B cell (primary cell): ENCODE data around the gene THAP9. TPM values are rescaled to one million over a fixed set of nuclear protein-coding genes. Genes with fewer than 3 reads are reported as not detected.

Experiments used
- ATAC-seq: fragments of 200-7000 bp; cut with Tn5 transposase; one replicate; pipeline ENCODE4 v1.10.0; 2021; ENCODE audit warnings: low read depth, mild to moderate bottlenecking, moderate number of reproducible peaks, moderate library complexity
- CTCF ChIA-PET: fragments of 350-600 bp; sonication (Branson Sonifier 250); formaldehyde crosslinking; loops from one replicate; lab custom pipeline; 2021; ENCODE audit warnings: antibody characterized with exemption, inconsistent platforms; lab: Charles Lee
- POLR2A ChIA-PET: fragments of 350-600 bp; sonication (Branson Sonifier 250); formaldehyde crosslinking; loops from one replicate; lab custom pipeline; 2021; ENCODE audit warnings: antibody characterized with exemption; lab: Charles Lee
- DNase-seq: peaks from one replicate; pipeline ENCODE4 v3.0.0; 2013
- H2AFZ ChIP-seq: 2 replicates; pipeline ENCODE4 v1.6.1; 2012; ENCODE audit warnings: mild to moderate bottlenecking, low read depth, low read length; ENCODE audit not compliant: insufficient read depth, poor library complexity, severe bottlenecking
- H3K27ac ChIP-seq, 2 donors: 1 replicate in 1 of 2; 2 replicates in 1 of 2; pipeline ENCODE4 v1.5.1; 2012 to 2013; ENCODE audit warnings: low read length in 2 of 2, mild to moderate bottlenecking in 2 of 2, moderate library complexity in 1 of 2
- H3K27me3 ChIP-seq, 4 experiments: fragments of 200-600 bp in 1 of 4; sonication (generic) in 1 of 4; replicated peaks in 1 of 4; 1 replicate in 2 of 4; 2 replicates in 2 of 4; pipeline versions ENCODE4 v1.6.1 to v1.7.0; 2013 to 2016; ENCODE audit warnings: low read length in 3 of 4, mild to moderate bottlenecking in 2 of 4, mixed read lengths in 1 of 4, moderate library complexity in 1 of 4; ENCODE audit not compliant: insufficient read depth in 4 of 4, control insufficient read depth in 3 of 4; ENCODE audit errors: control extremely low read depth in 1 of 4
- H3K36me3 ChIP-seq, 2 experiments: replicated peaks in 1 of 2; 1 replicate in 1 of 2; 2 replicates in 1 of 2; pipeline versions ENCODE4 v1.6.1 to v1.7.1; 2013; ENCODE audit warnings: low read length in 1 of 2; ENCODE audit not compliant: insufficient read depth in 2 of 2, control insufficient read depth in 1 of 2; ENCODE audit errors: control extremely low read depth in 1 of 2, extremely low read depth in 1 of 2
- H3K4me1 ChIP-seq, 2 donors: fragments of 200-600 bp in 1 of 2; sonication (generic) in 1 of 2; 1 replicate in 1 of 2; 2 replicates in 1 of 2; pipeline versions ENCODE4 v1.5.1 to v1.6.1; 2013 to 2017; ENCODE audit warnings: low read length in 2 of 2; ENCODE audit not compliant: control insufficient read depth in 2 of 2, insufficient read depth in 2 of 2
- H3K4me2 ChIP-seq: replicated peaks from 2 replicates; pipeline ENCODE3; 2012; ENCODE audit warnings: mild to moderate bottlenecking, low read depth, low read length; ENCODE audit not compliant: poor library complexity, severe bottlenecking
- H3K4me3 ChIP-seq, 5 experiments: fragments of 200-600 bp in 1 of 5; sonication (generic) in 1 of 5; 1 replicate in 3 of 5; 2 replicates in 2 of 5; pipeline versions ENCODE4 v1.5.1 to v1.7.0; 2011 to 2016; ENCODE audit warnings: low read length in 4 of 5, mild to moderate bottlenecking in 4 of 5, low read depth in 2 of 5, control low read depth in 1 of 5, moderate library complexity in 1 of 5; ENCODE audit not compliant: insufficient read depth in 1 of 5; ENCODE audit errors: control extremely low read depth in 1 of 5, extremely low read depth in 1 of 5
- H3K79me2 ChIP-seq: fragments of 200-600 bp; sonication (generic); one replicate; pipeline ENCODE4 v1.6.0; 2016; ENCODE audit warnings: low read length; ENCODE audit not compliant: control insufficient read depth, insufficient read depth
- H3K9ac ChIP-seq: fragments of 200-600 bp; sonication (generic); 2 replicates; pipeline ENCODE4 v1.6.1; 2017; ENCODE audit warnings: mild to moderate bottlenecking, low read length, moderate library complexity
- H3K9me3 ChIP-seq, 3 donors: one replicate each; pipeline versions ENCODE4 v1.6.1 to v1.7.1; 2013; ENCODE audit warnings: low read length in 2 of 3; ENCODE audit not compliant: control insufficient read depth in 2 of 3, insufficient read depth in 1 of 3; ENCODE audit errors: control extremely low read depth in 1 of 3
- H4K20me1 ChIP-seq: 2 replicates; pipeline ENCODE4 v1.6.0; 2012; ENCODE audit warnings: mild to moderate bottlenecking, low read length; ENCODE audit not compliant: insufficient read depth, control insufficient read depth, poor library complexity, severe bottlenecking
- H3K27ac Mint-ChIP-seq: one replicate; pipeline ENCODE4 v1.8.0; 2021; ENCODE audit warnings: mixed read lengths
- H3K27me3 Mint-ChIP-seq: one replicate; pipeline ENCODE4 v1.8.0; 2021; ENCODE audit warnings: mixed read lengths
- H3K4me1 Mint-ChIP-seq: one replicate; pipeline ENCODE4 v1.8.0; 2021; ENCODE audit warnings: mixed read lengths
- H3K4me3 Mint-ChIP-seq: one replicate; pipeline ENCODE4 v1.8.0; 2021; ENCODE audit warnings: mixed read lengths
- H3K9me3 Mint-ChIP-seq: one replicate; pipeline ENCODE4 v1.8.0; 2022; ENCODE audit warnings: mixed read lengths; ENCODE audit not compliant: insufficient read depth
- CTCF ChIP-seq: fragments of 200-600 bp; IDR thresholded peaks from one replicate; pipeline ENCODE4 v1.8.0; 2022; ENCODE audit warnings: antibody characterized with exemption, mild to moderate bottlenecking
- EZH2 ChIP-seq: IDR thresholded peaks from 2 replicates; pipeline ENCODE4 v1.6.1; 2012; ENCODE audit warnings: borderline replicate concordance, low read depth, mild to moderate bottlenecking, moderate library complexity, low read length; ENCODE audit not compliant: insufficient read depth, poor library complexity, severe bottlenecking
- WGBS: methylation state at CpG from one replicate; pipeline ENCODE4 v1.1.5; 2013; ENCODE audit warnings: missing lambda C conversion rate; ENCODE audit not compliant: insufficient coverage; 5-methylcytosine and 5-hydroxymethylcytosine counted together
- intact Hi-C: fragments of 100-400 bp; cut with micrococcal nuclease; formaldehyde crosslinking; loops from one replicate; pipeline ENCODE4 v1.10.0; 2022
- polyA plus RNA-seq: library from polyadenylated mRNA; depleted of rRNA; stranded (reverse); fragments of >200 nt; gene quantifications from 2 replicates; pipeline ENCODE4 v1.2.3, GENCODE V29; 2012
- total RNA-seq, 2 donors: library from RNA; stranded (reverse); fragments of 120-200 nt in 1 of 2; gene quantifications; 1 replicate in 1 of 2; 2 replicates in 1 of 2; pipeline versions ENCODE4 v1.2.3 to v1.2.4, GENCODE V29; 2013 to 2022

THAP9 gene
- total and polyA plus RNA-seq, 2 donors (not counting 1 experiment from before 2014, with no cell fraction given) = 2.0 to 6.8 TPM

DNA sequence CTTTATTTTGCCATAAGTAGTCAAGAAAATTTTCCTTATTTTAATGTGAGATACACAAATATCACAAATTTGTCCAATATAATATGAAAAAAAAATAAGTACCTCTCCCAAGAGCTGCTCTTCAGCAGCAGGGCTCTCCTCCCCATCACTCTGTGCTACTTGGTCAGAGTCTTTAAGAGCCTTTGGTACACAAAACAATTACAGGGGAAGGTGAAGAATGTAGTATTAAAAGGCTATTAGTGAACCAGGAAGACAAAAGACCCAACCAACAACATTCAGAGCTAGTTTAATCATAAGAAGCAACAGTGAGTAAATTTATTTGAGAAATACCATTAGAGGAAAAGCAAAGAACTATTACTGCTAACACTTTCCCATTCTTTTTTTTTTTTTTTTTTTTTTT is 39.0 kb upstream of the THAP9 start:
- Histone ChIP-seq H3K9ac (no peak overlapping the region), H3K27me3 (no peaks in the 10 kb centered on the region), H3K9me3 (no peaks in the 10 kb centered on the region), H3K79me2 (no peaks in the 10 kb centered on the region), H2AFZ (no peak overlapping the region), H3K4me2 (no peak overlapping the region), H3K4me3 (no peak overlapping the region), H3K36me3 (peaks cover 16 to 60% of the 10 kb centered on the region in 2 experiments), H3K27ac (no peak overlapping the region), H4K20me1 (peaks cover 6% of the 10 kb centered on the region), H3K4me1 (no peaks in the 10 kb centered on the region)
- H3K4me1 Mint-ChIP-seq = no peaks in the 10 kb centered on the region
- H3K9me3 Mint-ChIP-seq = no peaks in the 10 kb centered on the region
- ATAC-seq = no peak
- no peak overlapping the region for H3K27ac Mint-ChIP-seq
- no peak for DNase-seq
- intact Hi-C loops = no loop called here
- TF ChIP-seq EZH2 (no peak), CTCF (no peak)
- ChIA-PET CTCF (no interaction called here), POLR2A (interaction anchor here (0.7 kb wide), 1 partner anchor 83 kb away, joined by 5 read pairs; no protein-coding TSS in a partner anchor)
- no peaks in the 10 kb centered on the region for H3K27me3 Mint-ChIP-seq
- H3K4me3 Mint-ChIP-seq = no peak overlapping the region

- Histone ChIP-seq H3K27ac (no peak overlapping the region), H3K27me3 (no peaks in the 10 kb centered on the region), H3K36me3 (peaks cover 20 to 73% of the 10 kb centered on the region in 2 experiments), H3K9me3 (no peaks in the 10 kb centered on the region), H3K4me1 (no peaks in the 10 kb centered on the region), H3K79me2 (peaks cover 3% of the 10 kb centered on the region), H2AFZ (no peak overlapping the region), H3K9ac (no peak overlapping the region), H3K4me2 (no peak overlapping the region), H3K4me3 (no peak overlapping the region), H4K20me1 (peaks cover 6% of the 10 kb centered on the region)
- intact Hi-C loops = no loop called here
- H3K27ac Mint-ChIP-seq = no peak overlapping the region
- TF ChIP-seq CTCF = no peak
- 88% methylated on average over 2 of the region's 6 CpGs for WGBS
- ChIA-PET POLR2A (no interaction called here), CTCF (no interaction called here)
- ATAC-seq (no peak), DNase-seq (no peak)
- no peaks in the 10 kb centered on the region for H3K4me1 Mint-ChIP-seq
- no peaks in the 10 kb centered on the region for H3K27me3 Mint-ChIP-seq
- no peak overlapping the region for H3K4me3 Mint-ChIP-seq
- no peaks in the 10 kb centered on the region for H3K9me3 Mint-ChIP-seq
These were observed 36.1 kb upstream of the THAP9 start for GRCh38 chr4:82864336-82864979.
